Urothelium cell line (cell line): ENCODE results near the gene DNM1.
"Not testable (repeated sequence)": the region's sequence is repeated elsewhere in the genome, so short reads cannot be mapped to it uniquely, and the experiment has no call there.

ENCODE experiments used
- DNase-seq: peaks from one replicate; pipeline ENCODE4 v3.0.0; 2011; ENCODE audit warnings: low spot score, mixed read lengths
- FAIRE-seq: peaks from 2 replicates; lab custom pipeline; 2011; peaks lifted over from hg19 to GRCh38; lab: Jason Lieb, UNC

Gene DNM1

DNA sequence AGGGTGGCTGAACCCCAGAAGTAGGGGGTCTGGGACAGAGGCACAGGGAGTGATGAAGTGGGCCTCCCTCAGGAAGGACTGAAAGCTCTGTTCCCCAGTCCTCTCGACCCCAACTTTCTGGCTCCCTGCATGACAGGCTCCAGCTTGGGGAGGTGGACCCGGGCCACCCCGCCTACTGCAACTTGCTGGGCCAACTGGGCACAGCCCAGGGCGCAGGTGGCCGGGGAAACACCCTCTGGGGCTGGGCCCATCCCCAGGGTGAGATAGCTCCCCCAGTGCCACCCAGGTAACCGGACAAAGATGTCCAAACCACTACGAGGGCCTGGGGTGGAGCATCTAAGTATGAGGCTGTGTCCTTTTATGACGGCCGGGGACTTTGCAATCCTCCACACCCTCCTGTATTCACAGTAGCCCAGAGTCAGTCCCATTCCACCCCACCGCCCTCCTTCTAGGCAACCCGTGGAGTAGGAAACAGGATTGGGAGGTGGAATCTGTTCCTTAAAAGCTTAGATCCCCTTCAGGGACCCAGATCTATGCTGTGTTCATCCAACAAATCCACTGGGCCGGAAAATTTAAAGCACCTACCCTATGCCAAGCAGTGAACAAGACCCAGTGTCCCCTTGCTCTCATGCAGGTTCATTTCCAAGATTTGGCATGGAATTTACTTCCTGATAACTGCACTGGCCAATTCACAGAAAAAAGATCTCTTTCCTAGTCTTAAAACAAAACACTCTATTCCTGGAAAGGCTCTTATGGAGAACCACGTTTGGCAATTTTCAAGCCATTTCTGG is 19.9 kb downstream of the DNM1 start:
- FAIRE-seq, result no peak
- no peak for DNase-seq

DNA sequence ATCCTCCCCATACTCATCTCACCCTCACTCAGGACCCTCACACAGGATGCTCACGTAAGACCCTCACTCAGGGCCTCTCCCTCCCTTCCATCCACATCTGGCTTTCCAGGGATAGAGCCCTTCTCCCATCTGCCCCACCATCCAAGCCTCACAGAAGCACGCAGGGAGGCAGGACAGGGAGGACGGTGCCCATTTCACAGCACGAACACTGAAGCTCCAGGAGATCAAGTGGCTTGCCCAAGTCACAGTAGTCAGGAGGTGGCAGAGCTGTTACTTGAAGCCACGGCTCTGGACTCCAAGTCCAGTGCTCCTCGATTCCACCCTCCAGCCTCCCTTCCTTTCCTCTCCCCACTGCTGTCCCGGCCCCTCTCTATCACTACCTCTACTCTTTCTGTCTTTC is 21.7 kb downstream of the DNM1 start:
- FAIRE-seq, result no peak
- no peak for DNase-seq

DNA sequence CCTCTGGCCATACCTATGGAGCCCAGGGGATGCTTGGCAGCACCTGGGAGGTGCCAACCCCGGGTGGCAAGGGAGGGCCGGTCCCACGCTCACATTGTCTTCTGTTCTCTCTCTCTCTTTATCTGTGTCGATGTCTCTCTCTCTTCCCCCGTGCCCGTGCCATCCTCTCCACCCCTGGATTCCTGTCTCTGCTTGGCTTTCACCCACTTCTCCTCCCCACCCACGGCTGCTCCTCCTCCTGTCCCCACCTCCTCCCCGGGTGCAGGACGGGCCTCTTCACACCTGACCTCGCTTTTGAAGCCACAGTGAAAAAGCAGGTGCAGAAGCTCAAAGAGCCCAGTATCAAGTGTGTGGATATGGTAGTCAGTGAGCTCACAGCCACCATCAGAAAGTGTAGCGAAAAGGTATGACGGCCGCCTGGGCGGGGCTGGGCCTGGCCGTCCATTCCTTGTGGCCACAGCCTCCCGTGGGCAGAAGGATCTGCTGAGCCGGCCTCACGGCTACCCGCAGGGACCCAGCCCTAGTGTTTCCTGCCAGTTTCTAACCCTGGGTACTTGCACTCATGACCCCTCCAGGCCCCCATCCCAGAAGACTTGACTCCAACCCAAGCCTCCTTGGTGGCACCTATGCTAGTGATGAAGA is 22.7 kb downstream of the DNM1 start:
- DNase-seq (no peak), FAIRE-seq (no peak)

DNA sequence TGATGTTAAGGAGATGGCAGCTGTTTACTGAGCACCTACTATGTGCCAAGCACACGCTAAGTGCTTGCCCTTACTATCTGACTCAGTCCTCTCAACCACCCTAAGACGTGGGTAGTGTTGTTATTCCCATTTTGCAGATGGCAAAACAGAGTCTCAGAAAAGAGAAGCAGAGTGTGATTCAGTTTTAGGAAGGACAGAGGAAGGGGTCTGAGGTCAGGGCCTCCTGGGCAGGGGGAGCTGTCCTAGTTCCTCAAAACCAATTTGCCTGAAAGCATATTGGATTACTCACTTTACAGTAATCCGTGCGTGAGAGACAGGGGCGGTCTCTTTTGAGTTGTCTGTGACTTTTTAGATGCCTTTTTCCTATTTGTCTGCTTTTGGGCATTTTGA is 23.2 kb downstream of the DNM1 start:
- DNase-seq (no peak), FAIRE-seq (no peak)

DNA sequence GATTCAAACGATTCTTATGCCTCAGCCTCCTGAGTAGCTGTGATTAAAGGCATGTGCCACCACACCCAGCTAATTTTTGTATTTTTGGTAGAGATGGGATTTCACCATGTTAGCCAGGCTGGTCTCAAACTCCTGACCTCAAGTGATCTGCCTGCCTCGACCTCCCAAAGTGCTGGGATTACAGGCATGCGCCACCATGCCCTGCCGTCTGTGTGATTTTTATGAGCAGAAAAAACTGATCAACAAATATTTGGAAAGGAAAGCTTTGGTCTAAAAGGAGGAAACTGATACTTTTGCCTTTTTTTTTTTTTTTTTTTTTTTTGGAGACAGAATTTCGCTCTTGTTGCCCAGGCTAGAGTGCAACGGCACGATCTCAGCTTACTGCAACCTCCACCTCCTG is 27.7 kb downstream of the DNM1 start:
- not testable (repeated sequence) for DNase-seq, FAIRE-seq

DNA sequence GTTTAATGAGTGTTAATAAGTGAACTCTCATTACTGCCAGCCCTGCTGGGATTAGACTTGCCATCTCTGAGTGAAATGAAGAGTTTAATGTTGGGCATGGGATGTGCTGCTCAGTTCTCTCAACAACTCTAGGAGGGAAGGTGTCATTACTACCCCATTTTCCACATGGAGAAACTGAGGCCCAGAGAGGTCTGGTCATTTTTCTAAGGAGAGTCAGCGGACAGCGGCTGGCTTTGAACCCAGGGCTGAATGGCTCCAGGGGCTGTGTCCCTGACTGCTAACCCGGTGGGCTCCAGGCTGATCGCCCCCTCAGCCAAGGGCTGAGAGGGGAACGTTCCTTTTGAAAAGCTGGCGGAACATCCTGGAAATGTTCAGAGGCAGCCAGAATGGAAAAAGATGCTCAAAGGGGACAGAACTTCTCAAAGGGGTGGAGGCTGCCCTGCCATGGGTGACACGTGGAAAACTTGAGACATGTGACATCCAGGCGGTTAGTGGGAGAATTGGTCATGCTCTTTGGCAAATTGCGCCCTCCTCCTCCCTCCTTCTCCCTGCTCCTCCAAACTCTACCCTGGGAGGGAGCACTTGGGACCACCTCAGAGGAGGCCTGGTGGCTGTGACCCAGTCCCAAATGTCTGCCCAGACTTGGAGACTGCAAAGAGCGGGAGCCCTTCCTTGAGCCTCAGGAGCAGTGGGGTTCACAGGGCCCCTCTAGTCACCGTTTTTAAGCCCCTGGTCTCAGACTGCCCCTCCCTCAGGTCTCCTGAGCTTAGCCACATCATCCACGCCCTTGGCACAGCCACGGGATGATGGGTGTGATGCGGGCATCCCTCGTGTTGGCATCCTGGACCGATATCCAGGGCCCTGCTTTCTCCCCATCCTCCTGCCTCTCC is 28.7 kb downstream of the DNM1 start:
- DNase-seq, result no peak
- no peak for FAIRE-seq

DNA sequence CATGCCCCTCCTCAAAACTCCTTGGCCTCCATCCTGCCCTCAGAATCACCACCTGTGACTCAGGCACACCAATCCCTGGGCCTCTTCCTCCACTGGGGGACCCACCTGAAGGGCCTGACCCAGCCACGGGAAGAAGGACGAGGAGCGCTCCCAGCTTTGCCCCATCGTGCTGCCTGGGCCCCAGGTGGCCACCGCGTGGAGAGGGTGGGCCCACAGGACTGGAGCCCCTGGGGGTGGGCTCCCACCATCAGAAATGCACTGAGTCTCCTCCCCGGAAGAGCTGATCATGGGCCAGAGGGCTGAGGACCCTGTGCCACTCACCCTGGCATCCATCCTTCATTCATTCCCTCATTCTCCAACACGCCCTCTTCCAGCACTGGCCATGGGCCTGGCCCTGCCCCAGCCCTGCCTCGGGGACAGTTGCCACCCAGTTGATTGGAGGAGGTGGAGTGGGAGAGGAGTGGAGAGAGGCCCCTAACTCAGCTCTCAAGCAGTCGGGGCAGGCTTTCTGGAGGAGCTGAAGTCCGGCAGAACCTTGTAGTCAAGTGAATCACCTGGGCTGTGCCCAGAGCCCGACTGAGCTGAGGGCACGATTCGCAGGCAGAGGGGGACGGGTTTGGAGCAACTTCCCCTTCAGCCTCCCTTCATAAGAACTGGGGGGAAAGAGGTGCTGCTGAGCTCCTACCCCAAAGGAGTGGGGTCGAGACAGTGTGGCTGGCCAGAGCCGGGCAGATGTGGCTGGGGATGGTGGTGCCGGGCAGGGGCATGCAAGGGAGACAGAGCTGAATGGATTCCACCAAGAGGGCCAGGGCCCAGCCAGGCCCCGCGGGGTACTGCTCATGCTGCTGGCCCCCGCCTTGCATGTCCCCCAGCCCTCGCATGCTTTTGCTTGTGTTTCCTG is 29.6 kb downstream of the DNM1 start:
- DNase-seq (no peak), FAIRE-seq (no peak)

DNA sequence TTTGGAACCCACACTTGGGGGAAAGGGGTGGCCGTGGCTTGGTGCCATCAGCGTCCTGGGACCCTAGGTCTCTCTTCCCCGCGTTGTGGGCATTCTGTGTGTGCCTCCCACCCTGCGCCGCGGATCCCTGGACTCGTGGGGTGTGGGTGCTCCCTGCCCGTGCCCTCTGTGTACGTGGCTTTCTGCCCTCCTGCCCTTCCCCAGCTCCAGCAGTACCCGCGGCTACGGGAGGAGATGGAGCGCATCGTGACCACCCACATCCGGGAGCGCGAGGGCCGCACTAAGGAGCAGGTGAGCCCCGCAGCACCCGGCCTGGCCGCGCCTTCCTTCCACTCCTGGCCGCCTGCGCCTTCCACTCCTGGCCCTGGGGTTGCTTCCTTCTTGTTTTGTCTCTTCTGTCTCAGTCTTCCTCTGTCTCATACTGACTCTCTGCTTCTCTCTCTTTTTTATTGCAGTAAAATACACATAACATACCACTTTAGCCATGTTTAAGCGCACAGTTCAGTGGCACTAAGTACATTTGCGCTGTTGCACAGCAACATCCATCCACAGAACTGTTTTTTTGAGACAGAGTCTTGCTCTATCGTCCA is 30.7 kb downstream of the DNM1 start:
- FAIRE-seq, result no peak
- no peak for DNase-seq

DNA sequence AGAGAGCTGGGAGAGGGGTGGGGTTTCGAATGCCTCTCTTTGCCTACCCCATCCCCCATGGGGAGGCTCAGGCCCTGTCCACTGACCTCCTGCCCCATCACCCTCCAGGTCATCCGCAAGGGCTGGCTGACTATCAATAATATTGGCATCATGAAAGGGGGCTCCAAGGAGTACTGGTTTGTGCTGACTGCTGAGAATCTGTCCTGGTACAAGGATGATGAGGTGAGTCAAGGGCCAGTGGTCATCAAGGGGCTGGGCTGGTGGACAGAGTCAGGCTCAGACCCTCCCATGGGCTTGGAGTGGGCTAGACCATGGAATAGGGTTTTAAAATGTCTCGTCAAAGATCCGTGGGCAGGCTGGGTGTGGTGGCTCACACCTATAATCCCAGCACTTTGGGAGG is 38.9 kb downstream of the DNM1 start:
- DNase-seq (no peak), FAIRE-seq (no peak)

DNA sequence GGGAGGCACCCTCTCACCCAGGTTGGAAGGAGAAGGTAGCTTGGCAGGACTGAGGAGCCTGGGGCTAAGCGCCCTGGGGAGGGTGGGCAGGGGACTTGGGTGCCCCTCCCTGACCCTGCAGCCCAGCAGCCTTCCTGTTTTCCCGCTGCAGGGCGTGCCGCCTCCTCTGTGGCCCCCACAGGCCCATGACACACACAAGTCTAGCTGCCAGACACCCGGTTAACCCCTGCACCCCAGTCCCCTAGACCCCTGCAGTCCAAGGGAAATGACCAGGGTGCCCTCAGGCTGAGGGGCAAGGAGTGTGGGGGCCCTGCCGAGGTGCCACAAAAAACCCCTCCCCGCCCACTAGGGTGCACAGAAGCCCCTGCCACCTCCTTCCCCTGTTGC is 39.6 kb downstream of the DNM1 start:
- FAIRE-seq (no peak), DNase-seq (no peak)

DNA sequence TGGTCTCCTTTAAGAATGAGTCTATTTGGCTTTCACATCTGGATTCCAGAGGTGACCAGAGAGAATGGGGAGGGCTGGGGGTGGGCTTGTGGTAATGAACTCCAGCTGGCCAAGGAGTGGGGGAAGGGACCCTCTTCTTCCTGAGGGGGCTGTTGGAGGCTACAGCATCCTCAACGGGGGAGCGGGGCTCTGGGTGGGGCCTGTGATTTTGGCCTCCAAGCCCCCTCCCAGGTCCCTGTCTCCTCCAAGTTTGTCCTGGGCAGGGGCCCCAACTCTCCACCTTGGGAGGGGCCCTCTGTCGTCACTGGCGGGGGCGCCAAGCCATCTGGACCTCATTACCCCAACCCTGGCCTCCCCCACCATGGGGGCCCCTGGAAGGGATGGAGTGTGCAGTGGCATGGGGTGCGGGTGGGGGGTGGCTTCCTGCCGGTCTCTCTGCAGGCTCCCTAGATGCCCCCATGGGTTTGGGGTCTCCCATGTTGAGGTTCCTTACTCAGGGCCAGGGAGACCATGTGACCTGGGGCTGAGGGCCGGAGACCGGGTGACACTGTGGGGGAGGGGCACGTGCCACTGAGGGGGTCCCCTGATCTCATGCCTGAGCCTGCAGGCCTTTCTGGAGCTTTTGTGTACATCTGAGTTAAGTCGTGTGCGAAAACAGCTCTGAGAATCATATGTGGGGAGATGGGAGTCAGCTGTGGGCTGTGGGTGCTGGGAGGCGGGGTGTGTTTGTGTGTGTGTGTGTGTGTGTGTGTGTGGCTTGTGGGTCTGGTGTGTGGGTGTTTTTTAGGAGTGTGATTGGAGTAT is 40.2 kb downstream of the DNM1 start:
- DNase-seq (no peak), FAIRE-seq (no peak)

DNA sequence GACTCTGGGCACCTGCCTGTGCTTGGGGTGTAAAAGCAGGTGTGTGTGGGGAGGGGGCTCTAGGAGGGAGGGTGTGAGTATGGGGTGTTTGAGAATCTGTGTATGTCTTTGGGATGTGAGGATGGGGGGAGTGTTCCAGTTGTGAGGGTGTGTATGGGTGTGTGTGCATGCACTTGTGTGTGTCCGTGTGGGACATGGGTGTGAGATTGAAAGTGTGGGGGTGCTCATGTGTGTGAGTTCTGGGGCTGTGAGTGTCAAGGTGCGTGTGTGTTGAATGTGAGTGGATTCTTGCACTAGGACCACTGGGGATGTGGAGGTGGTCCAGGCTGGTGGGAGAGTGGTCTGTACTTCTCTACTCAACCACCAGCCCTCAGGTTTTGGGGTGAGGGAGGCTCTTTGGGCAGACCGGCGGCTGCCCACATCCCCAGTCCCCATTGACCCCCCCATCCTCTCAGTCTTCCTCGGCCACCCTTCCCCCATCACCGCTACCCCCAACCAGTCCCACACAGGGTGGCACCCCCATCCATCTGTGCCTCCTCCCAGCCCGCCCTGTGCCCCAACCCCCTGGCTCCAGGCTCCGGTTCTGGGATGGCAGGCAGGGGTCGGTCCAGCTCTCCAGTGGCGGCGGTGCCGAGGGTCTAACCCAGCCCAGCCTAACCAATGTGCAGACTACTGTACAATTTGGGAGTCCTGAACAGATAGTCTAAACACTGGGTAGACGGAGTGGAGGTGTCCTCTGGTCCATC is 41.1 kb downstream of the DNM1 start:
- DNase-seq, result no peak
- no peak for FAIRE-seq

DNA sequence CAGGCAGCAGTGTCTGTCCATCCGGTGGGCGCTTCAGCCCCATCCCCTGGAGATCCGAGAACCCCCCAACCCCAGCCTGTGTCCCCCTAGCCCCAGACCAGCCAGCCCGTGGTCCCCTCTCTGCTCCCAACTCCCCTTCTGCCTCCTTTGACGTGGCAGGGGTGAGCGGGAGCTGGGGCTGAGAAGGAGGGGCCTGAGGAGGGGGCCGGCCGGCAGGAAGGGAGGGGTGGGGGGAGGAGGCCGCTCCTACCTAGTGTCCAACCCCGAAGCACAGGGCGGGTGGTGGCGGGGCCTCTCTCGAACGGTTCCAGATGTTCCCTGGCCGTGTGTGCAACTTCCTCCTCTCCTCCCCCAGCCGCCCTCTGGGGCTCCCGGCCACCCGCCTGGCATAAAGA is 41.7 kb downstream of the DNM1 start:
- FAIRE-seq, result no peak

DNA sequence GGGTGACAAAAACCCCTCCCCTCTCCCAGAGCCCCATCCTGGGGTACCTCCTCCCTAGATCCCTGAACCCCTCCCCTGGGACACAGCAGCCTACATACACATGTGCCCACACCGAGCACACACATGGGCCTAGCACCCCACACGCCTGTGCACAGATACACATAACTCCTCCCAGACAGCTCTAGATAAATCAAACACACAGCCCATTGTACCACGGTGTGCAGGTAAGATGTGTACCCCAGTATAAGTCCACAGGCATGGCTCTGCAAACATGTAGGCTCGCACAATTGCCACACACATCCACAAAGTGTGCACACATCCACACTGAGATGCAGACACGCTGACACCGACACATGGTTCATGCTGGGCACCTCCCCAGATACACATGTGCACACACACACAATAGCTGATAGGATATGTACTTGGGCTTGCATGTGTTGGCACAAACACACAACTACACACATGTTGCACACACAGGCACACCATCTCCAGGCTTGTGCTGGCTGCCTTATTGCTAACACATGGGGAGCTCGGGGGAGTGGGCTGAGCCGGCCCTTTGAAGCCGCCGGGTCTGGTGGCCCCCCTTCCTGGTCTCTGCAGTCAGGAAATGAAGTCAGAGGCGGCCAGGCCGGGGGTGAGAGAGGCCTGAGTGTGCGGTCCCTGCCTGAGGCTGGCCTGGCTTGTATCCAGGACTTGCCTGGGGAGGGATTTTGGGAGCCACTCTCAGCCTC is 42.4 kb downstream of the DNM1 start:
- FAIRE-seq, result no peak
- no peak for DNase-seq

More for the DNA sequence above, 41.7 kb downstream of the DNM1 start:
- DNase-seq, result no peak

DNA sequence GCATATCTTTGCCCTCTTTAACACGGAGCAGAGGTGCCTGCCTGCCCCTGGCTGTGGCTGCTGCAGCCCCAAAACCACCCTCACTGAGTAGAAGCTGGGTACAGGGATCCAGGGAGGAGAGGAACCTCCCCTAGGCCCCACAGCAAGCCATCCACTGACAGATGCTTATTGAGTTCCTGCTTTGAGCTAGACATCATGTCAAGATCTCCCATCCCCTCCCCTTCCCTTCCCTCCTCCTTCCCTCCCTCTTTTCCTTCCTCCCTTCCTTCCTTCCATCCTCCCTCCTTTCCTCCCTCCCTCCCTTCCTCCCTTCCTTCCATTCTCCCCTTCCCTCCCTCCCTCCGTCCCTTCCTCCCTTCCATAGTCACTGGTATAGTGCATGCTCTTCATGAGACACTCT is 43.3 kb downstream of the DNM1 start:
- FAIRE-seq (no peak), DNase-seq (no peak)

DNA sequence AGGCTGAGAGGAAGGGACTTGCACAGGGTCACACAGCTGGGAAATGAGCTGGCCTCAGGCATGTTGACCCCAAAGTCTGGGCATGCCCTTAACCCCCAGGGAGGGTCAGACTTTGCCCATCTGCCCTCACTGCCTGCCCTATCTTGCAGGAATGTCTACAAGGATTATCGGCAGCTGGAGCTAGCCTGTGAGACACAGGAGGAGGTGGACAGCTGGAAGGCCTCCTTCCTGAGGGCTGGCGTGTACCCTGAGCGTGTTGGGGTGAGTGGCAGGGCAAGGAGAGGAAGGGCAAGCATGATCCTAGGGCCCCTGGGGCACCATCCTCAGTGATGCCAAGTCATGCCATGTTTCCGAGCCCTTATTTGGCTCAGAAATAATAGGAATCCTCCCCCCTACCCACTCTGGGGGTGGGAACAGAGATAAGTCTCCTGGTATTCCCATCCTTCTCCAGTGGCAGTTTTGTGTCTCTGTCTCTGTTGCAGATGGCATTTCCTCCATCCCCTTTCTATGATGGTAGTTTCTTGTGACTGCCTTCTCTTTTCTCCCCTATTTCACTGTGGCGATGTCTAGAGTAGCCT is 44.1 kb downstream of the DNM1 start:
- FAIRE-seq (no peak), DNase-seq (no peak)

DNA sequence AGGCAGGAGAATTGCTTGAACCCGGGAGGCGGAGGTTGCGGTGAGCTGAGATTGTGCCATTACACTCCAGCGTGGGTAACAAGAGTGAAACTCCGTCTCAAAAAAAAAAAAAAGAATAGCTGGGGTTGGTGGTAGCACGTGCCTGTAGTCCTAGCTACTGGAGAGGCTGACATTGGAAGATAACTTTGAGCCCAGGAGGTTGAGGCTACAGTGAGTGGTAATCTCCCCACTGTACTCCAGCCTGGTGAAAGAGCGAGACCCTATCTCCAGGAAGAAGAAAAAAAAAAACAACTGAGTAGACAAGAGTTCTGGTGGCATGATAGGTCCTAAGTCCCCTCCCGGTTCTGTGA is 46.4 kb downstream of the DNM1 start:
- DNase-seq, result no peak
- FAIRE-seq, result no peak
